SU-DHL-6 (cell line): ENCODE measurements around the gene PRRC2A.
A peak's percentile ranks its signal among the peaks of the same experiment; 100 is the strongest.

Experiments
- H2AFZ ChIP-seq: fragments of 200-600 bp; sonication (generic); 2 replicates; pipeline ENCODE4 v1.6.1; 2014; ENCODE audit warnings: low read depth, mild to moderate bottlenecking, moderate library complexity, mixed read lengths, antibody characterized with exemption, low read length; ENCODE audit not compliant: severe bottlenecking
- H3F3A ChIP-seq: fragments of 200-600 bp; shearing (Covaris generic); 2 replicates; pipeline ENCODE4 v1.6.0; 2016; ENCODE audit warnings: antibody characterized with exemption, mild to moderate bottlenecking; ENCODE audit not compliant: insufficient read depth
- H3K27ac ChIP-seq: fragments of 200-600 bp; sonication (generic); 2 replicates; pipeline ENCODE4 v1.5.1; 2016; ENCODE audit warnings: low read depth, mild to moderate bottlenecking, low read length, moderate library complexity, mixed read lengths
- H3K27me3 ChIP-seq: fragments of 200-600 bp; sonication (generic), shearing (Covaris generic); 2 replicates; pipeline ENCODE4 v1.6.0; 2014; ENCODE audit warnings: mild to moderate bottlenecking, low read length
- H3K36me3 ChIP-seq: fragments of 200-600 bp; sonication (generic); 2 replicates; pipeline ENCODE4 v1.6.1; 2014; ENCODE audit warnings: mild to moderate bottlenecking, low read length, mixed read lengths
- H3K4me2 ChIP-seq: fragments of 300-600, 200-600 bp; shearing (Covaris generic), sonication (generic); 2 replicates; pipeline ENCODE4 v1.6.0; 2014; ENCODE audit warnings: low read length, low read depth, mild to moderate bottlenecking; ENCODE audit not compliant: poor library complexity, severe bottlenecking
- H3K4me3 ChIP-seq: fragments of 200-600 bp; sonication (generic); 2 replicates; pipeline ENCODE4 v1.5.1; 2014; ENCODE audit warnings: antibody characterized with exemption, low read length, mild to moderate bottlenecking, mixed read lengths; ENCODE audit not compliant: insufficient read depth, poor library complexity, severe bottlenecking
- H3K79me2 ChIP-seq: fragments of 200-600 bp; sonication (generic); 2 replicates; pipeline ENCODE4 v1.6.1; 2014; ENCODE audit warnings: mild to moderate bottlenecking, low read length, moderate library complexity; ENCODE audit not compliant: insufficient read depth
- H3K9ac ChIP-seq: fragments of 200-600 bp; sonication (generic); 2 replicates; pipeline ENCODE4 v1.7.0; 2014; ENCODE audit warnings: mild to moderate bottlenecking, low read length
- H3K9me2 ChIP-seq: fragments of 200-600 bp; sonication (generic); replicated peaks from 2 replicates; pipeline ENCODE4 v1.6.1; 2014; ENCODE audit warnings: low read length; ENCODE audit not compliant: insufficient read depth
- H3K9me3 ChIP-seq: fragments of 200-600 bp; sonication (generic); 2 replicates; pipeline ENCODE4 v1.6.1; 2014; ENCODE audit warnings: low read length, mixed read lengths; ENCODE audit not compliant: insufficient read depth
- H4K20me1 ChIP-seq: fragments of 200-600 bp; sonication (generic); 2 replicates; pipeline ENCODE4 v1.6.1; 2014; ENCODE audit warnings: low read depth, mild to moderate bottlenecking, antibody characterized with exemption, low read length, moderate library complexity, mixed read lengths
- EZH2phosphoT487 ChIP-seq: fragments of 200-600 bp; sonication (generic), shearing (Covaris generic); conservative IDR thresholded peaks from 2 replicates; pipeline ENCODE4 v1.6.1; 2018; ENCODE audit warnings: mild to moderate bottlenecking, antibody characterized with exemption, low read length, moderate library complexity, mixed read lengths
- TF ChIP-seq, protein P1 (sequence below): fragments of 200-600 bp; sonication (generic); IDR thresholded peaks from one replicate; pipeline ENCODE4 v1.5.1; 2017; ENCODE audit warnings: antibody characterized with exemption, mild to moderate bottlenecking, low read length, moderate library complexity; ENCODE audit not compliant: insufficient read depth, poor library complexity, severe bottlenecking

The PRRC2A gene

DNA sequence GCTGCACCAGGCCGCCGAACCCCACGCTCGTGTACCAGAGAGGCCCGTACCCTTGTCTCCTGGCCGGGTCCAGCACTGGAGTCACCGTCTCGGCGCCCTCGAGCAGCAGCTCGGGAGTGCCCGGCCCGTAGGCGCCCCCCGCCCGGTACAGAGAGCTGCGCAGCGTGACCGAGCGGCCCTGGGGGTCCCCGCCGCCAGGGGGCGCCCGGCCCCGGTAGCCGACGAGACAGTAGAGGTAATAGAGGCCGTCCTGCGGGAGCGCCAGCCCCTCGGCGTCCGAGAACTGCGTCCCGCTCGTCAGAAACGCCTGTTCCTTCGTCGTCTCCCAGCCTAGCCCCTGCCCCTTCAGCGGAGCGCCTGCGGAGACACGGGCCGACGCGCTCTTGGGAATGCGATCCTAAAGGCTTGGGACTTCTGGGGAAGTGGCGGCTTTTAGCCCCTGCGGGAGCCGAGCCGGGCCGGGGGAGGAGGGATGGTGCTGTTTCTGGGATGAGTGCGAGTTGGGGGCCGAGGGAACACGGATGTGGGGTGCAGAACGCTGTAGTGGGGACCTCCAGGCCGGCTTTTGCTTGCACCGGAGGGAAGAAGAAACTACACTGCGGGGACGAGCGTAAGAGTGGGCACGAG is 39.6 kb upstream of the PRRC2A start:
- H3K36me3 ChIP-seq = peaks cover 3% of the 10 kb centered on the region; the same call in 1 of the 2 replicates
- peak overlapping the region; percentile 15 for H2AFZ ChIP-seq
- peak overlapping the region; percentile 86 for H3K4me3 ChIP-seq

DNA sequence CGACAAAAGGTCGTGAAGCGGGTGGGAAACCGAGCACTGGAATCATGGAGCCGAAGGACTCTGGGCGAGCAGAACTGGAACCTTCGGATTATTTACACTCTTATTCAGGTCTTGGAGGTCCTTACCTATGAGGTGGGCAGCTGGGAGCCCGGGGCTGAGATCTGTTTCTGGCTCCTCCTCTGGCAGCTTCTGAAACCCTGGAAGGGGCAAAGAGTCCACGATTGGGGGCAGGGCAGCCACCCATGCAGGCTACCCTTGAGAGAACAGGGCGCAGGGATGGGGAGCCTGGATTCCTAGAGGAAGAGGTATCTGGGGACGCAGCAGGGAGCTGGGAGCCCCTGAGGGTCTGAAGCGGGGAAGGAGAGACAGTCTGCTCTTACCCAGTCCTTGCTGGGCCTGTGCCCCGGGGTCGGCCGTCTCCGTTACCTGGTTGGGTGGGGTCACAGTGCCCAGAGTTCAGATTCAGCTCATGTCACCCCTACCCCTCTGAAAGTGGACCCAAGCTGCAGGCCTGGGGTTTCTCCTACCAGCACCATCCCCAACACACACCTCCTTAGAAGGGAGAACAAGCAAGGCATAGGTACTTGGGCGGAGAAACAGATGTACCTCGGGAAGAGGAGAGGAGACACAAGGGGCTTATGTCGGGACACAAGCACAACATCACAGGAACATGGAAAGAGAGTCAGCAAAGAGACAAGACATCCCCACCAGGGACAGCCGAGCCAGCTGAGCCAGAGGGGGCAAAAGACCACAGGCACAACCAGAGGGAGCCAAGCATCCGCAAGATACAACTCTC is 38.9 kb upstream of the PRRC2A start:
- H3K9me3 ChIP-seq = no peaks in the 10 kb centered on the region
- H3K9me2 ChIP-seq = no peaks in the 10 kb centered on the region
- no peaks in the 10 kb centered on the region for H3K27me3 ChIP-seq
- no peak for TF ChIP-seq EZH2phosphoT487
- TF ChIP-seq, protein P1, sequence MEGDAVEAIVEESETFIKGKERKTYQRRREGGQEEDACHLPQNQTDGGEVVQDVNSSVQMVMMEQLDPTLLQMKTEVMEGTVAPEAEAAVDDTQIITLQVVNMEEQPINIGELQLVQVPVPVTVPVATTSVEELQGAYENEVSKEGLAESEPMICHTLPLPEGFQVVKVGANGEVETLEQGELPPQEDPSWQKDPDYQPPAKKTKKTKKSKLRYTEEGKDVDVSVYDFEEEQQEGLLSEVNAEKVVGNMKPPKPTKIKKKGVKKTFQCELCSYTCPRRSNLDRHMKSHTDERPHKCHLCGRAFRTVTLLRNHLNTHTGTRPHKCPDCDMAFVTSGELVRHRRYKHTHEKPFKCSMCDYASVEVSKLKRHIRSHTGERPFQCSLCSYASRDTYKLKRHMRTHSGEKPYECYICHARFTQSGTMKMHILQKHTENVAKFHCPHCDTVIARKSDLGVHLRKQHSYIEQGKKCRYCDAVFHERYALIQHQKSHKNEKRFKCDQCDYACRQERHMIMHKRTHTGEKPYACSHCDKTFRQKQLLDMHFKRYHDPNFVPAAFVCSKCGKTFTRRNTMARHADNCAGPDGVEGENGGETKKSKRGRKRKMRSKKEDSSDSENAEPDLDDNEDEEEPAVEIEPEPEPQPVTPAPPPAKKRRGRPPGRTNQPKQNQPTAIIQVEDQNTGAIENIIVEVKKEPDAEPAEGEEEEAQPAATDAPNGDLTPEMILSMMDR = no peak
- H3K4me3 ChIP-seq = peak overlapping the region; percentile 86
- H4K20me1 ChIP-seq = no peaks in the 10 kb centered on the region
- H3K9ac ChIP-seq = peak overlapping the region; percentile 87
- peak overlapping the region; percentile 92 for H3K27ac ChIP-seq
- peaks cover 85% of the 10 kb centered on the region for H3F3A ChIP-seq
- H3K79me2 ChIP-seq = peaks cover 25% of the 10 kb centered on the region
- peak overlapping the region; percentile 86 for H3K4me2 ChIP-seq
- H2AFZ ChIP-seq = no peak overlapping the region
- H3K36me3 ChIP-seq = peaks cover under 1% of the 10 kb centered on the region; the same call in 1 of the 2 replicates

More for the DNA sequence above, 39.6 kb upstream of the PRRC2A start:
- Histone ChIP-seq H3K9me3 (no peaks in the 10 kb centered on the region), H4K20me1 (no peaks in the 10 kb centered on the region), H3K4me2 (peak overlapping the region; percentile 86), H3K27me3 (no peaks in the 10 kb centered on the region), H3K79me2 (peaks cover 32% of the 10 kb centered on the region), H3F3A (peaks cover 89% of the 10 kb centered on the region), H3K27ac (peak overlapping the region; percentile 92), H3K9ac (peak overlapping the region; percentile 87), H3K9me2 (no peaks in the 10 kb centered on the region)
- no peak for TF ChIP-seq EZH2phosphoT487
- TF ChIP-seq, protein P1 = peak; percentile 100

DNA sequence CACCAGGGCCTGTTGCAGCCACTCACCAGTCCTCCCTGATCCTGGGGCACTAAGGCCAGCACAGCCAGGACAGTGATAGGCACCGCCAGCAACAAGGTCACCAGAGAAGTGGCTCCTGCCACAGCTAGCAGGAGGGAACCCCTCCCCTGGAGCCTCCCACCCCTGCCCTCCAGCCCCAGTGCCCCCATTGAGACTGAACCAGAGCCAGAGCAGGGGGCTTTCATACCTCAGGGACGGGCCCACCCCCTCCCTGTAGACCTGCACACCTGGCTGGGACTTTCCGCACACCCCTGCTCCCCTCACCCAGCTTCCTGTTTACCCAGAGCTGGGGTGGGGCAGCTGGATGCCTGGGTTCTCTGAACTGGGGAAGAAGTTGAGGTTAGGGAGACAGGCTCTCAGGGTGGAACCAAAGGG is 38.3 kb upstream of the PRRC2A start, which contains the start of gene LTB:
LTB (minus strand) TSS at position 195 of the 414 bp plus-strand sequence; CDS start at position 188, 7 bp downstream.
- peak within 1 kb of the TSS; percentile 86 for H3K4me3 ChIP-seq
- no peaks in the 10 kb centered on the region for H3K9me2 ChIP-seq
- H3K9ac ChIP-seq = peak within 1 kb of the TSS; percentile 87
- H3K4me2 ChIP-seq = peak within 1 kb of the TSS; percentile 86
- no peaks in the 10 kb centered on the region for H3K27me3 ChIP-seq
- H4K20me1 ChIP-seq = no peaks in the 10 kb centered on the region
- peaks cover 19% of the 10 kb centered on the region for H3K79me2 ChIP-seq
- H2AFZ ChIP-seq = no peak within 1 kb of the TSS
- TF ChIP-seq EZH2phosphoT487 = no peak
- TF ChIP-seq, protein P1 = no peak
- peak within 1 kb of the TSS; percentile 92 for H3K27ac ChIP-seq
- H3F3A ChIP-seq = peaks cover 85% of the 10 kb centered on the region
- no peaks in the 10 kb centered on the region; the same call in 1 of the 2 replicates for H3K36me3 ChIP-seq
- no peaks in the 10 kb centered on the region for H3K9me3 ChIP-seq
